GM13976 (cell line): Measurements from ENCODE around the gene PBRM1.

ENCODE experiments used
- DNase-seq: peaks from one replicate; pipeline ENCODE4 v3.0.0; 2012; ENCODE audit warnings: low spot score
- CTCF ChIP-seq: IDR thresholded peaks from 2 replicates; pipeline ENCODE4 v1.5.1; 2012; ENCODE audit warnings: borderline replicate concordance, mild to moderate bottlenecking; ENCODE audit not compliant: insufficient read depth; ENCODE audit errors: extremely low read depth, missing control alignments, control extremely low read depth
- in situ Hi-C: fragments of 300-500 bp; cut with MboI; formaldehyde crosslinking; loops from one replicate; pipeline ENCODE4 v1.12.0; 2022; ENCODE audit warnings: low sequenced_read_pairs, mixed read lengths, inconsistent platforms; ENCODE audit not compliant: unreplicated experiment

PBRM1 gene

GRCh38 chr3:52520141-52520667, 165.5 kb downstream of the PBRM1 start:
- no peak for DNase-seq
- TF ChIP-seq CTCF = no peak
- in situ Hi-C loops = no loop called here

DNA sequence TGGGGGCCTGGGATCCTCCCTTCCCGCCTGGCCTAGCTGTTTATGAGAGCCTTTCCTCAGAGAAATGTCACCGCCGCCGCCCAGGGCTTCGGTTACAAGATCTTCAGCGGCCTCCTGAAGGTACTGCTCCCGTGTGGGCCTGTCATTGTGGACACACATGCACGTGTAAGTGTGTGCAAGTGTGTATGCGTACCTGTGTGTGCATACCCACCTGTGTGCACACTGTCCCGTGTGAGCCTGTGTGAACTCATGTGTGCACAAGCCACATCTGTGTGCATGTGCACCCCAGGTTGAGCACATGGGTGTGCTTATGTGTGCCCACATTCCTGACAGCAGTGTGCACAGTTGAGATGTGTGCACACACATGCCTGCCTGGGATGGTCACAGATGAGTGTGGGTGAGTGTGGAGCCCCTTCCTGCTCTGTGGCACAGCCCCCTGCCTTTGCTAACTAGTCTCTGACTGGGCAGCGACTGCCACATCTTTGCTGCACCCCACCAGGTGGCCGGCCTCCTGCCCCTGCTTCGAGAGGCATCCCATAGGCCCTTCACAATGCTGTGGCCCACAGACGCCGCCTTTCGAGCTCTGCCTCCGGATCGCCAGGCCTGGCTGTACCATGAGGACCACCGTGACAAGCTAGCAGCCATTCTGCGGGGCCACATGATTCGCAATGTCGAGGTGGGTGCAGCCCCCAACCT, 166.1 kb downstream of the PBRM1 start:
- TF ChIP-seq CTCF = no peak
- no peak for DNase-seq
- in situ Hi-C loops = no loop called here

DNA sequence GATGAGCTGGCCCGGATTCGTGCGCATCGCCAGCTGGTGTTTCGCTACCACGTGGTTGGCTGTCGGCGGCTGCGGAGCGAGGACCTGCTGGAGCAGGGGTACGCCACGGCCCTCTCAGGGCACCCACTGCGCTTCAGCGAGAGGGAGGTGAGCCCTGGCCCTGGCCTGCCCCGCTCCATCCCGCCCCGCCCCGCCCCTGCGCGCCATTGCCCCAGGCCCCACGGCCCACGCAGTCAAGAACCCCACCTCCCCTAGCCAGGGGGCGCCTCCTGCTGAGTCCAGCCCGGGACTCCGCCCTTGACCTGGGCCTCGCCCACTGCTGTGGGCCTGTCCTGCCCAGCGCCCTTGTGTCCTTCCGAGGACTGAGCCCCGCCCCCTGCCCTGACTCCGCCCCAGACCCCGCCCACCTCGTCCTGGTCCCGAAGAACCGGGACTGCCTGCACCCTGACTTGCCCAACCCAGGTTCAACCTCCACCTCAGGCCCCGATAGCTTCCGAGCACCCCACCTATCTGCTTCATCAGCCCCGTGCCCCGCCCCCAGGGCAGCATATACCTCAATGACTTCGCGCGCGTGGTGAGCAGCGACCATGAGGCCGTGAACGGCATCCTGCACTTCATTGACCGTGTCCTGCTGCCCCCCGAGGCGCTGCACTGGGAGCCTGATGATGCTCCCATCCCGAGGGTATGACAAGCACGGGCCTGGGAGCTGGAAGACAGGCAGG, 166.8 kb downstream of the PBRM1 start:
- in situ Hi-C loops = no loop called here
- DNase-seq = no peak
- TF ChIP-seq CTCF = no peak

DNA sequence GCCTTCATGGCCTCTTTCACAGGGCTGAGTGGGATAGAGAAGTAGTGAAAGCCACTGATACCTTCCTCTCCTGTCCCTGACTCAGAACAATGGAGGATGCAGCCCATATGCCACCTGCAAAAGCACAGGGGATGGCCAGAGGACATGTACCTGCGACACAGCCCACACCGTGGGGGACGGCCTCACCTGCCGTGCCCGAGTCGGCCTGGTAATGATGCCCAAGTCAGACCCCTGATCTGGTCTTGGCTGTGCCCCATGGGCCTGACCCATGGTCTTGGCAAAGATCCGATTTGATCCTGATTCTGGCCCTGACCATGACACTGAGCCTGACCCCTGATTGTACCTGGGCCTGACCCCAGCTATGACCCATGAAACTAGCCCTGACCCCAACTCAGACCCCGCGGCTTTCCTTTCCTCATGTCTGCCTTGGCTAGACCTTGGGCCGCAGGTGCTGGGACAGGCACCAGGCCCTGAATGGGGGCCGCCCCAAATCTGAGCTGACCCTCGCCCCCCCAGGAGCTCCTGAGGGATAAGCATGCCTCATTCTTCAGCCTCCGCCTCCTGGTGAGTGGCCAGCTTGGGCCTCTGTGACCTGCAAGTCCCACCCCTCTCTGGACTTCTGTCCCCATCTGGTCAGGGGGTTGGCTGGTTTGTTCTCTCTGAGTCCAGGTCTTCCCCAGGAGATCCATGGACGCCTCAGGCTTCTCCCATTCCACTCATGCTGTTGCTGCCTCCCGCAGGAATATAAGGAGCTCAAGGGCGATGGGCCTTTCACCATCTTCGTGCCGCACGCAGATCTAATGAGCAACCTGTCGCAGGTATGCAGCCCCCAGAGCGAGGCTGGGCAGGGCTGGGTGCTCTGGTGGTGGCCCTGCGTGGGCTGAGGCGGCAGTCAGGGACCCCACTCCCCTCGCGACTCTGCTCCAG, 167.7 kb downstream of the PBRM1 start:
- in situ Hi-C loops = no loop called here

DNA sequence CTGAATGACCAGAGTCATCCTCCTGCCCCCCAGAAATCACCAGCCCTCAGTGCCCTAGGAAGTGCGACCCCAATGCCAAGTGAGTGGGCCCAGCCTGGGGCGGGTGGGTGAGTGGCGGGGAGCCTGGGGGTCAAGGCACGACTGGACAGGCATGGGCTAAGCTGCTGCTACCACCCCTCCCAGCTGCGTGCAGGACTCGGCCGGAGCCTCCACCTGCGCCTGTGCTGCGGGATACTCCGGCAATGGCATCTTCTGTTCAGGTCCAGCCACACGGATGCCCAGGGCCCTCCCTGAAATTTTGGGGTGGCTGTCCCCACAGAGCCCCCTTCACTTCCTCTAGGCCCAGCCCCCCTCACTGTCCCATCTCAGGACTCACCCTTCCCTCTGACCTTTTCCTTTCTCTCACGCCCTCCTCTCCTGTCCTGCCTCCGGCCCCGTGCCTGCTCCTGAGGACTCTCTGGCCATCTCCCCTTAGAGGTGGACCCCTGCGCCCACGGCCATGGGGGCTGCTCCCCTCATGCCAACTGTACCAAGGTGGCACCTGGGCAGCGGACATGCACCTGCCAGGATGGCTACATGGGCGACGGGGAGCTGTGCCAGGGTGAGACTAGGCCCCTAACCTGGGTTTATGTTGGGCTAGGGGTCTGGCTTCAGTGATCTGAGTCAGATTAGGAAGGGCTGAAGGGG, 169.1 kb downstream of the PBRM1 start:
- TF ChIP-seq CTCF = no peak
- in situ Hi-C loops = no loop called here
- no peak for DNase-seq

More for the DNA sequence above, 167.7 kb downstream of the PBRM1 start:
- no peak for DNase-seq
- no peak for TF ChIP-seq CTCF
